Measurements from ENCODE around the gene RPRM.

RPRM gene

DNA sequence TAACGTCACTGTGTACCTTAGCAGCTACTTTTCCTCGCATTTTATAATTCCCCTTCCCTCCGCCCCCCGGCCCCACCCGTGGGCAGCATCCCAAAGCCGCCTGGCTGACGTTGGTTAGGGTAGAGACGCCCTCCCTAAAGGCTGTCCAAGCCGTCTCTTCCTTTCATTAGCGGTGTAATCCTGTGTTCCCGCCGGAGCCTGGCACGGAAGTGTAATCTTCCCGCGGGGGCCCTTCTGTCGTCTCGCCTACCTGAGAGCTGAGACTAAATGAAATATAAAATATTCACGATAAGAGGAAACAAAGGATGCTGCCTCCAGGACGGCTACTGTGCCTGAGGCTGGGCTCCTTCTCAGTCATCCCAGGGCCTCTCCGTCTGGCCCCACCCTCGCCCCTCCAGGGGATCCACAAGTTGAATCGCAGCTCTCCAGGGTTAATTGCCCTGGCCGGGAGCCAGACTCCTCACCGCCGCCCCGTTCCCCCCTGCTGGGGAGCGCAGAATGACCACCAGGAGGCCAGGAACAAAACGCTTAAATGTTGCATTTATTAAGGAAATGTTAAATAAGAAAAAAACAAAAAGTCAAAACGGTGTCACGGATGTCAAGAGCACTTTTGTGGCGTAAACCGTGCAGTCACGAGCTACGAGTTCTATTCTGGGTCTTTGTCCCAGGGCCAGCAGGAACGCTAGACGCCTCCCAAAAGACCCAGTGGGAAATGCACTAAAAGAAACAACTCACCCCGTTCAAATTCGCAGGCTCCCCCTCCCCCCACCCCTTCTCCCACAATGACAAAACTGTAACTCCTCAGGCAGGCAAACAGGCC is 1.5 kb downstream of the RPRM start:
- Histone ChIP-seq H3K9ac (ENCODE audit: low read length) (no peak overlapping the region), H3K9me2 (replicated peaks; ENCODE audit: insufficient read depth, low read length) (no peaks in the 10 kb centered on the region), H3K4me3 (ENCODE audit: insufficient read depth, low read length, poor library complexity, severe bottlenecking) (no peak overlapping the region), H3K27ac (ENCODE audit: low read depth, low read length) (no peak overlapping the region), H4K20me1 (ENCODE audit: low read depth, low read length) (no peaks in the 10 kb centered on the region), H3K9me3 (ENCODE audit: insufficient read depth, low read length) (no peaks in the 10 kb centered on the region), H3K79me2 (ENCODE audit: insufficient read depth, low read length) (no peaks in the 10 kb centered on the region), H3K36me3 (ENCODE audit: low read length) (no peaks in the 10 kb centered on the region), H3K27me3 (ENCODE audit: low read length) (no peaks in the 10 kb centered on the region), H3F3A (ENCODE audit: insufficient read depth) (no peaks in the 10 kb centered on the region), H3K4me2 (ENCODE audit: low read depth, low read length, poor library complexity, severe bottlenecking) (no peak overlapping the region), H2AFZ (ENCODE audit: low read depth, low read length, severe bottlenecking) (no peak overlapping the region)
- TF ChIP-seq EZH2phosphoT487 (conservative IDR thresholded peaks at IDR 0.05; ENCODE audit: low read length) = no peak
- TF ChIP-seq, protein P1, sequence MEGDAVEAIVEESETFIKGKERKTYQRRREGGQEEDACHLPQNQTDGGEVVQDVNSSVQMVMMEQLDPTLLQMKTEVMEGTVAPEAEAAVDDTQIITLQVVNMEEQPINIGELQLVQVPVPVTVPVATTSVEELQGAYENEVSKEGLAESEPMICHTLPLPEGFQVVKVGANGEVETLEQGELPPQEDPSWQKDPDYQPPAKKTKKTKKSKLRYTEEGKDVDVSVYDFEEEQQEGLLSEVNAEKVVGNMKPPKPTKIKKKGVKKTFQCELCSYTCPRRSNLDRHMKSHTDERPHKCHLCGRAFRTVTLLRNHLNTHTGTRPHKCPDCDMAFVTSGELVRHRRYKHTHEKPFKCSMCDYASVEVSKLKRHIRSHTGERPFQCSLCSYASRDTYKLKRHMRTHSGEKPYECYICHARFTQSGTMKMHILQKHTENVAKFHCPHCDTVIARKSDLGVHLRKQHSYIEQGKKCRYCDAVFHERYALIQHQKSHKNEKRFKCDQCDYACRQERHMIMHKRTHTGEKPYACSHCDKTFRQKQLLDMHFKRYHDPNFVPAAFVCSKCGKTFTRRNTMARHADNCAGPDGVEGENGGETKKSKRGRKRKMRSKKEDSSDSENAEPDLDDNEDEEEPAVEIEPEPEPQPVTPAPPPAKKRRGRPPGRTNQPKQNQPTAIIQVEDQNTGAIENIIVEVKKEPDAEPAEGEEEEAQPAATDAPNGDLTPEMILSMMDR (IDR thresholded peaks at IDR 0.05; ENCODE audit: insufficient read depth, low read length, poor library complexity, severe bottlenecking) = no peak

DNA sequence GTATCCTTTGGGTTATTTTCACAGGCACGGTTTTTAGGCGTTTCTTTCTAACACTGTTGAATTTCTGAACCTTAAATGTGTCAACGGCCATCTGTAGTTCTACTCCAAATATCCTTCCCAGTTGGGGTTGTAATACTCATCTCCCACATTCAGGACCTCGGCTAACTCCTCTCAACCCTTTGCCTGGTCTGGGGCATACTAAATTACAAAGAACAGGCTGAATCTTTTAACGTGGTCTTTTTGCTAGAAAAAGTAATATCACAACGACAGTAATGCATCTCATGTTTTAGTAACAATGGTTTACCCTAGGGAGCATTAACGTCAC is 2.1 kb downstream of the RPRM start:
- Histone ChIP-seq H4K20me1 (ENCODE audit: low read depth, low read length) (no peaks in the 10 kb centered on the region), H3K27me3 (ENCODE audit: low read length) (no peaks in the 10 kb centered on the region), H3K27ac (ENCODE audit: low read depth, low read length) (no peak overlapping the region), H3K79me2 (ENCODE audit: insufficient read depth, low read length) (no peaks in the 10 kb centered on the region), H2AFZ (ENCODE audit: low read depth, low read length, severe bottlenecking) (no peak overlapping the region), H3K4me2 (ENCODE audit: low read depth, low read length, poor library complexity, severe bottlenecking) (no peak overlapping the region), H3K9ac (ENCODE audit: low read length) (no peak overlapping the region), H3K4me3 (ENCODE audit: insufficient read depth, low read length, poor library complexity, severe bottlenecking) (no peak overlapping the region), H3F3A (ENCODE audit: insufficient read depth) (no peaks in the 10 kb centered on the region), H3K9me2 (replicated peaks; ENCODE audit: insufficient read depth, low read length) (no peaks in the 10 kb centered on the region), H3K36me3 (ENCODE audit: low read length) (no peaks in the 10 kb centered on the region), H3K9me3 (ENCODE audit: insufficient read depth, low read length) (no peaks in the 10 kb centered on the region)
- TF ChIP-seq EZH2phosphoT487 (conservative IDR thresholded peaks at IDR 0.05; ENCODE audit: low read length) = no peak
- TF ChIP-seq, protein P1 (IDR thresholded peaks at IDR 0.05; ENCODE audit: insufficient read depth, low read length, poor library complexity, severe bottlenecking) = no peak

DNA sequence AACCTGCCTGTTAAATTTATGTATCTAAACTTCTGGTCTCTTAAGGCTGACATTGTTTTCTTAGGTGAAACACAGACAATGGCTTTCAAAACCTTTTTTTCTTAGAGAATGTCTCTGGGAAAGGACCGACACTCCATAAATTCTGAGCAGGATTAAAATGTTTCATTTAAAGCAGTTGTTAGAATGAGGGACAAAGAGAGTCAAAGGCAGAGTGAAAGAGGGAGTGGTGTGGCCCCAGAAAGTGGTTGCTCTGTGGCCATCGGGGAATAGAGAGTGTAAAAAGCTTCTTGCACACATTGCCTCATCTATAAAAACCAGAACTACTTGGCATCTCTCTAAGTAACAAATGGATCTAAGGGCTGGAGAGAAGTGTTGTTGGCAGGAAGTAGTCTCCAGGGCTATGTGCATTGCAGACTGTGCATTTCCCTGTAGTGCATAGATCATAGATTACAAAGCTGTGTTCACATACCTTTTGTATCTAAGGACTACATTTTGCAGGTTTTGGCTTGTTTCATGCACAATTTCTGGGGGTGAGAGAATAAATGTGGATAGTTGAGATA is 3.6 kb downstream of the RPRM start:
- no peak overlapping the region for H3K9ac ChIP-seq (ENCODE audit: low read length)
- H3K27ac ChIP-seq (ENCODE audit: low read depth, low read length) = no peak overlapping the region
- no peaks in the 10 kb centered on the region for H3K9me2 ChIP-seq (replicated peaks; ENCODE audit: insufficient read depth, low read length)
- H3K79me2 ChIP-seq (ENCODE audit: insufficient read depth, low read length) = no peaks in the 10 kb centered on the region
- no peak overlapping the region for H2AFZ ChIP-seq (ENCODE audit: low read depth, low read length, severe bottlenecking)
- H4K20me1 ChIP-seq (ENCODE audit: low read depth, low read length) = no peaks in the 10 kb centered on the region
- H3F3A ChIP-seq (ENCODE audit: insufficient read depth) = no peaks in the 10 kb centered on the region
- no peaks in the 10 kb centered on the region for H3K36me3 ChIP-seq (ENCODE audit: low read length)
- no peak overlapping the region for H3K4me3 ChIP-seq (ENCODE audit: insufficient read depth, low read length, poor library complexity, severe bottlenecking)
- TF ChIP-seq, protein P1 (IDR thresholded peaks at IDR 0.05; ENCODE audit: insufficient read depth, low read length, poor library complexity, severe bottlenecking) = no peak
- no peak for TF ChIP-seq EZH2phosphoT487 (conservative IDR thresholded peaks at IDR 0.05; ENCODE audit: low read length)
- H3K27me3 ChIP-seq (ENCODE audit: low read length) = no peaks in the 10 kb centered on the region
- no peaks in the 10 kb centered on the region for H3K9me3 ChIP-seq (ENCODE audit: insufficient read depth, low read length)
- no peak overlapping the region for H3K4me2 ChIP-seq (ENCODE audit: low read depth, low read length, poor library complexity, severe bottlenecking)
